Right lobe of liver (tissue), 6 donors: ENCODE data around the gene RBBP4. TPM values are rescaled to one million over a fixed set of nuclear protein-coding genes. Genes with fewer than 3 reads are reported as not detected.

Experiments used
- ATAC-seq, 4 donors: fragments of 200-7000 bp; cut with Tn5 transposase; one replicate each; pipeline ENCODE4 v1.9.1; 2020; ENCODE audit warnings: mild to moderate bottlenecking in 4 of 4, moderate library complexity in 4 of 4
- DNase-seq, 3 donors: peaks; one replicate each; pipeline ENCODE4 v3.0.0-alpha.2; 2020
- H3K27ac ChIP-seq, 3 donors: fragments of 200-600 bp; one replicate each; pipeline ENCODE4 v1.8.0; 2022
- H3K27me3 ChIP-seq, 2 donors: fragments of 200-600 bp; one replicate each; pipeline ENCODE4 v1.8.0; 2022
- H3K36me3 ChIP-seq, 4 donors: fragments of 200-600 bp; sonication (generic) in 1 of 4; one replicate each; pipeline versions ENCODE4 v1.5.1 to v1.8.0; 2017 to 2022; ENCODE audit warnings: control low read depth in 1 of 4
- H3K4me1 ChIP-seq, 4 donors: fragments of 200-600 bp; sonication (generic) in 1 of 4; one replicate each; pipeline versions ENCODE4 v1.5.1 to v1.8.0; 2017 to 2022; ENCODE audit warnings: control low read depth in 1 of 4
- H3K4me3 ChIP-seq, 3 donors: fragments of 200-600 bp; one replicate each; pipeline ENCODE4 v1.8.0; 2022
- H3K9me3 ChIP-seq, 4 donors: fragments of 200-600 bp; sonication (generic) in 1 of 4; one replicate each; pipeline versions ENCODE4 v1.5.1 to v1.8.0; 2017 to 2022; ENCODE audit warnings: control low read depth in 1 of 4
- CTCF ChIP-seq, 4 donors: fragments of 200-600 bp in 3 of 4; fragments of 450-650 bp in 1 of 4; IDR thresholded peaks; one replicate each; pipeline versions ENCODE4 v1.5.1 to v1.8.0; 2016 to 2022; ENCODE audit warnings: antibody characterized with exemption in 4 of 4, mild to moderate bottlenecking in 2 of 4
- POLR2A ChIP-seq: fragments of 450-650 bp; IDR thresholded peaks from one replicate; pipeline ENCODE4 v1.6.1; 2017; ENCODE audit warnings: antibody characterized with exemption, mild to moderate bottlenecking
- WGBS: methylation state at CpG from one replicate; pipeline ENCODE4 v1.1.6; 2018; ENCODE audit warnings: low coverage, low lambda C conversion rate; ENCODE audit not compliant: insufficient coverage; ENCODE audit errors: missing lambda C conversion rate; 5-methylcytosine and 5-hydroxymethylcytosine counted together
- intact Hi-C, 2 donors: fragments of 100-400 bp; cut with DNase I; formaldehyde crosslinking; loops; one replicate each; pipeline versions ENCODE4 v1.11.2 to v1.14.1; 2022
- total RNA-seq, 6 experiments: library from RNA; depleted of rRNA in 2 of 6; stranded (reverse); fragments of >200 nt in 2 of 6; fragmentation: NEBNext Ultra II Directional in 3 of 6; extraction: Animal tissue kit (Norgen Biotek cat#: 25700) in 3 of 6; gene quantifications; one replicate each; pipeline versions ENCODE4 v1.1.0 to v1.2.4, GENCODE V29; 2016 to 2023
- donor health status: DM: no; HTN: yes; CAD: no.
- donor health status: DM: no; HTN: no; CAD: no.
- donor health status: DM: no; HTN: no; CAD: no.
- donor health status: DM: no; HTN: yes; CAD: no.
- donor health status: DM: no; HTN: yes; CAD: no.

The RBBP4 gene
- total RNA-seq, 6 experiments from 2014 or later = 50.1 to 66.1 (median 58.8) TPM

DNA sequence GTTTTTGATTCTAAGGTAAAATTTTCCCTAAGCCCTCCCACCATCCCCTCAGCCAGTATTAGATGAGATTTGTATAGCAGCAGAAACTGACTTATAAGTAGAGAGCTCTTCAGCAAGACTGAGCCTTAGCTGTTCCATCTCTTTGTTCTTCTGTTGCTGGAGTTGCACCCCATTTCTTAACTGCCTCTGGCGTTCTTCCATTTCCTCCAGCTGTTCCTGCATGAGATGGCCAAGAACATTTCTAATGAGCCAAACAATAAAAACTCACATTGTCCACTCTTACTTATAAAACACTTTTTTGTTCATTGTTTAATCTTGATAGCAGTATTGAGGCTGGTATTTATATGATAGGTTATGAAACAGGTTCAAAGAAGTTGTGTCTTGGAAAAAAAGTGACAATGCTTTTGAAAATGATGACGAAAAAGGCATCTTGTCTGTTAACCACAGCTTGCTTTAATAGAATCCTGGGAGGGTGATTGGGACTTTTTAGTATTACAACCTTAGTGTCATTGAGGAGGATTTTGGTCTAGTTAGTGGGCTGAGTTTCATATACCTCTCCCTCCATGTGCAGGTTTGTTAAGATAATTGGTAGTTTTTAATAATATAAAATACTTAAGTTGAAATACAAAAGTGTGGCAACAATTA is 33.3 kb downstream of the RBBP4 start:
- WGBS = 66% methylated on average over 2 of the region's 2 CpGs
- H3K9me3 ChIP-seq = no peaks in the 10 kb centered on the region
- intact Hi-C loops = no loop called here
- no peak overlapping the region for H3K4me3 ChIP-seq
- DNase-seq (no peak), ATAC-seq (no peak)
- peaks cover 3 to 36% (median 11%) of the 10 kb centered on the region in 4 donors for H3K36me3 ChIP-seq
- H3K27me3 ChIP-seq = no peaks in the 10 kb centered on the region
- H3K27ac ChIP-seq = no peak overlapping the region
- H3K4me1 ChIP-seq = peaks cover 0 to 12% (median 0%) of the 10 kb centered on the region in 4 donors
- TF ChIP-seq POLR2A (no peak), CTCF (IDR thresholded peaks at IDR 0.05) (no peak)

DNA sequence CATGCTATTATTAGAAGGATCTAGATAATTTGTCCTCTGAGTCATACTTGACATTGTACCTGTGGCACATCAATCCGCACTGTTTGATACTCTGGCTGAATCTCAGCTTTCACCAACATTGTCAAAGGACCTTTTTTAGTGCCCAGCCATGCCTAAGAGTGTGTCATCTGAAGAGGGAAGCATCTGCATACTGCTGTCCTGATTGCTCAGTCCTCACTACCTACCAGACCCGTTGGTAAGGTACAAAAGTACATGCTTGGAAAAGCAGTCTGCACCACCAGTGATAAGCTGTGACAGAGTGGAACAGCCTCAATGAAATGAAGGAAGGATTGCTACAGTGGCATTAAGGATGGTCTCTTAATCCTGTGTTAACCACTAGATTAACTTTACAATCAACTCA is 34.5 kb downstream of the RBBP4 start:
- intact Hi-C loops = no loop called here
- no CpG with 5 or more reads among the region's 2 CpGs for WGBS

DNA sequence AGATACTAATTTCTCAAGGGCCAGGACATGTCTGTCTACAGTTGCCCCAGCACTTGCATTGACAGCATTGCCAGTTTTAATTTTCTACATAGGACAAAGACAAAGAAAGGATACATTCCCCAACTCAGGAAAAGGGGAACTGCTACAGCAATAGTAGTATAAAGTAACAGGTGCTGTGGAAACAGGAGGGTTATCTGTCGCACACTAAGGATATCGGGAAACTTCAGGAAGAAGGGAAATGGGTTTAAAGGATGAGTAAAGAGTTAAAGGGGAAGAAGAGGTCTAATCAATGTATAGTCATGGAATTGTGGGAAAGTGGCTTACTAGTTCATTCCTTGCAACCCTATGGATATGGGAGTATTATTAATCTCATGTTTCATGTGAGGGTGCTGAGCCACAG is 35.4 kb downstream of the RBBP4 start:
- TF ChIP-seq POLR2A (no peak), CTCF (IDR thresholded peaks at IDR 0.05) (no peak)
- intact Hi-C loops = no loop called here
- H3K4me1 ChIP-seq = peaks cover 0 to 7% (median 0%) of the 10 kb centered on the region in 4 donors
- no peaks in the 10 kb centered on the region for H3K9me3 ChIP-seq
- H3K27ac ChIP-seq = no peak overlapping the region
- DNase-seq (no peak), ATAC-seq (no peak)
- H3K4me3 ChIP-seq = no peak overlapping the region
- no peaks in the 10 kb centered on the region for H3K27me3 ChIP-seq
- WGBS = 92% methylated on average over 2 of the region's 2 CpGs
- H3K36me3 ChIP-seq = peaks cover 3 to 24% (median 7%) of the 10 kb centered on the region in 4 donors

More for the DNA sequence above, 34.5 kb downstream of the RBBP4 start:
- H3K27me3 ChIP-seq = no peaks in the 10 kb centered on the region
- no peak overlapping the region for H3K4me3 ChIP-seq
- no peak for DNase-seq
- H3K9me3 ChIP-seq = no peaks in the 10 kb centered on the region
- no peak for ATAC-seq
- peaks cover 3 to 28% (median 10%) of the 10 kb centered on the region in 4 donors for H3K36me3 ChIP-seq
- H3K4me1 ChIP-seq = peaks cover 0 to 12% (median 0%) of the 10 kb centered on the region in 4 donors
- H3K27ac ChIP-seq = no peak overlapping the region
- TF ChIP-seq POLR2A = no peak
- no peak for TF ChIP-seq CTCF (IDR thresholded peaks at IDR 0.05)

DNA sequence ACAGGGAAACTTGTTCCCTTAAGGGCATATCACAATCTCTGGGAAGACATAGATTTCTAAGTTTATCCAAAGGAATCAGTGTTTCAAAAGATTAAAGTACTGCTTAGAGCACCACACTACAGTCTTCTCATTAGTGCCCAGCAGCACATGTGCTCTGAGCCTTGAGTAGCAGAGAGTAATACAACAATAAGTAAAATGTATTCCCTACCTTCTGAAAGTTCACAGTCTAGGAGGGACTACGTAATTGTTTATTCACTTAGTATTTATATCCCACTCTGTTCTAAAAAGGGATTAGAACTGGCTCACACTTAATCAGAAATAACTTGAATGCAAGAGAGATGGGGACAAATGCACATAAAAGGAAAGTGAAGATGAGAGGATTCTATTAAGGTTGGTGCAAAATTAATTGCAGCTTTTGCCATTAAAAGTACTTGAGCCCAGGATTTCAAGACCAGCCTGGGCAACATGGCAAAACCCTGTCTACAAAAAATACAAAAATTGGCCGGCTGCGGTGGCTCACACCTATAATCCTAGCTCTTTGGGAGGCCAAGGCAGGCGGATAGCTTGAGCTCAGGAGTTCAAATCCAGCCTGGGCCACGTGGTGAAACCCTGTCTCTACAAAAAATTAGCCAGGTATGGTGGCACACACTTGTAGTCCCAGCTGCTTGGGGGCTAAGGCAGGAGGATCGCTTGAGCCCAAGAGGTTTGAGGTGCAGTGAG is 42.6 kb downstream of the RBBP4 start:
- Histone ChIP-seq H3K36me3 (no peaks in the 10 kb centered on the region), H3K27me3 (no peaks in the 10 kb centered on the region), H3K9me3 (no peaks in the 10 kb centered on the region), H3K27ac (no peak overlapping the region), H3K4me1 (peaks cover 0 to 9% (median 2%) of the 10 kb centered on the region in 4 donors), H3K4me3 (no peak overlapping the region)
- 87% methylated on average over 6 of the region's 6 CpGs for WGBS
- ATAC-seq = no peak
- DNase-seq = no peak
- intact Hi-C loops = no loop called here
- TF ChIP-seq CTCF (IDR thresholded peaks at IDR 0.05) = no peak
- TF ChIP-seq POLR2A = no peak
